Stimulated activated CD4-positive, alpha-beta T cell treated with anti-CD3 and anti-CD28 coated beads, Interleukin-1b, Interleukin-23, amount 100 ng/mL, for 48 hours (primary cell): Measurements from ENCODE around the gene AFF3.
"Not testable (repeated sequence)": the region's sequence is repeated elsewhere in the genome, so short reads cannot be mapped to it uniquely, and the experiment has no call there.

ENCODE experiments used
- DNase-seq: peaks from one replicate; pipeline ENCODE4 v3.0.0-alpha.2; 2020

Gene AFF3

DNA sequence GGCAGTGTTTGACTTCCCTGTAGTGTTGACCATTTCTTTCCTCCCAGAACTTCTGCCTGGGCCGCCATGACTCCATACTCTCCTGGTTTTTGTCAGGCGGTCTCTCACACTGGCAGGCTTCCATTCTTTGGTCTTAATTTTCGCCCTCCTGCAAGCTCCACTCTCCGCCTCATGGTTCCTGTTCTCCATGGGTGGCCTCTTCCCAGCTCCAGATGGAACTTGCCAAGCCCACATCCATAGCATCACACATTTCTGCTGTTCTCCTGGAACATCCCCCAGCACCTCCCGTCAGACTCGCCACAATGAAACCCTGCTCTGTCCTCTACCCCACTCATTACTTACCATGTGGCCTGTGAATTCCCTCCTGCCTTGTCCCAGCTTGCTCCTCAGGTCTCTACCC lies 896 bp upstream of the AFF3 start:
- DNase-seq = no peak

DNA sequence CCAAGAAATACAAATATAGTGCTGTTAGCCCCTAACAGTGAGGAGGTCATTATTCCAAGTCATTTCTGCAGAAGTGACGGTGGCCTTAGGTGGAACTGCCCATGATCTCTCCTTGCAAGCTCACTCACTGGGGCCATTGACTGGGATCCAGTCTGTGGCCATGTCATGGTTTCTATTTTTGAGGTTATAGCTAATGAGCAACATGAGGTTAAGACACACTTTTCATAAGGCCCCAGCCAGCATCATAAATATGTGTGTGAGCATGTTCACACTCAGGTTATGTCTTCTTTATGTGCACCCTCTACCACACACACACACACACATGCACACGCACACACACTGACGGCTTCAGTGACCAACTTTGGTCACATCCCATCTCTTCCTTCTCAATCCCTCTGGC lies 484 bp downstream of the AFF3 start:
- no peak for DNase-seq

DNA sequence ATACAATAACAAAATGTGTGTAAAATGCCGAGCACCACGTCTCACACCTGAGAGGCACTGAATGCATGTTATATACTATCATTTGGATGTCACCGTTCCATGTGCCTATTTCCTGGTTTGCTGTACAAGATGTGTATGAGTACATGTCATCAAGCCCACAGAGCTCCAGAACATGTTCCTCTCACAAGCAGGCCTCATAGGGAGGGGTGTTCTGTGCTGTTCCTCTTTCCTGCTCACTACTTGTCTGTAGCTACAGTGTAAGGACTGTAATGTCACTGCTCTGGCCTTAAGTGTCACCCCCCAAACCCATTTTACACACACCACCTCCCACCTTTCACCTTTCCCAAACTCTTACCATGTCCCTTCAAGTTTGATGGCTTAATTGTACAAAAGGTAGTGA lies 1.8 kb downstream of the AFF3 start:
- no peak for DNase-seq

DNA sequence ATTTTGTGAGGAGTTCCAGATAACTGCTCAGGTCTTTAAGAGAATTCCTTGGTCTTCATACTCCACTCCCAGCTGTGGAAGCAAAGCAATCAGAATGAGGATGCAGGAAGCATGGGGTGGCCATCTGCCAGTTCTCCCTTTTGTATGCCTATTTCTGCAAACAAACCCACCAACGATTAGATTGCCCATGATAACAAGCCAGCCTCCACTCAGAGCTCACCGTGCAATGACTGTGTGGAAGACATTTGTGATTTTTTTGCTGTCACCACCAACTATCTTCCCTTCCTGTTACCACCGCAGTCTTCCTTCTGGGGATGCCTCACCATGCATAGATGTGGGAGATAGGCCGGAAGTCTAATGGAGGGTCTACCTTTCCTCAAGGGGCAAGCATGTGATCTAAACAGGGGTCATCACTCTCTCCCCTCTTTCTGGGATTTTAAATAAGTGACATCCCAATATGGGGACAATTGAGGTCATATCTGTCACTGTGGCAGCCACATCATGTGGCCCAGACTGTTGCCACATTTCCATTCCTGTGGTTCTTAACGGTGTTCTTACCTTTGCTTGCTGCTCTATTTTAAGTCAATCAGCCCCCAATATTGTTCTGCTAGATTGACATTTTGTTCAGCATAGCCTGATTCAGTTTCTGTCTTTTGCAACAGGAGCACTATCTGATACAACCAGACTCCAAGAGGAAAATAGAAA lies 4.4 kb downstream of the AFF3 start:
- no peak for DNase-seq

DNA sequence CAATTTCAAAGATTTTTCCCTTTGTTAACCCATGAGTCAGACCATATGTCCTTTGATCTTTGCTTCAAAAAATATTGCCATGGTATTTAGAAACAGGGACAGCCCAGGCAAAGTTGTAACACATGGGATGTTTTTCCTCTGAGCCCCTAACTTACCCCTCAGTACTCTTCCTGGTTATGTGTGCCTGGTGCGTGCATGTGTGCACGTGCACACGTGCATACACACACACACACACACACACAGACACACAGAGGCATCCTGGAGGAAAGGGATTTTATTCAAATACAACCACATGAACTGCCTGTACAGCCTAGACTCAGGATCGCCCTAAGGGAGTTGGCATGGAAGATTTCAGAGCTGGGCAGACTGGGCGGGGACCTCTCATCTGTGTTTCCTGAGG lies 5.1 kb downstream of the AFF3 start:
- DNase-seq = no peak

DNA sequence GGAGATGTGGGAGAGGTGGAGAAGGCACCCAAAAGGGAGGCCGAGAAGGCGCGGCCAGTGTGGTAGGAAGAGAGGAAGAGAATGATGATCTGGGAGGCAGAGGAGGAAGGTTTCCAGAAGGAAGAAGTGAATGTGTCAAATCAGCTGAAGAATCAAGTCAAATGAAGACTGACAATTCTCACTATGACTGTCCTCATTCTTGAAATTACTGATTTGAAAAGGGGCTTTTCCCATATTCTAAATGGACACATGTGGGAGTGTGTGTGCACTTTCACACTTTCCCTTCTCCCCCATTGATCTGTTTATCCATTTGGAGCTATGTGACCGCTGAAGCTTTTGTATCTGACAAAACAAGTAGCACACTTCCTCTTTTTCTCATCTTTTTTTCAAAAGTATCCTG lies 6.1 kb downstream of the AFF3 start:
- no peak for DNase-seq

DNA sequence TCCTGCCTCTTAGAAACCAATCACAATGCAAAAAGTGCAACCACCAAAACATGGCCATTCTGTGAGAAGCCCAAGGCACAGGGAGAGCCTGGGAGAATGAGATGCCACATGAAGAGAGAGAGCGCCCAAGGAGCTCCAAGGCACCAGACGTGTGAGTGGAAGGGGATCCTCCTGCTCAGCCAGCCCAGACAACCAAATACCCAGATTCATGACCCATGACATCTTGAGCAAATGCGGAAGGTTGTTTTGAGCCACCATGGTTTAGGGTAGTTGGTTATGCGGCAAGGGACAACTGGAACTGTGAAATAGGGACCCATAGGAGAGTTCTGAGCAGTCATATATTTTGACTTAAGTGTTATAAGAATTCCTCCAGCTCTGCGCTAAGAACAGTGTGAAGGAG lies 7.0 kb downstream of the AFF3 start:
- DNase-seq = no peak

DNA sequence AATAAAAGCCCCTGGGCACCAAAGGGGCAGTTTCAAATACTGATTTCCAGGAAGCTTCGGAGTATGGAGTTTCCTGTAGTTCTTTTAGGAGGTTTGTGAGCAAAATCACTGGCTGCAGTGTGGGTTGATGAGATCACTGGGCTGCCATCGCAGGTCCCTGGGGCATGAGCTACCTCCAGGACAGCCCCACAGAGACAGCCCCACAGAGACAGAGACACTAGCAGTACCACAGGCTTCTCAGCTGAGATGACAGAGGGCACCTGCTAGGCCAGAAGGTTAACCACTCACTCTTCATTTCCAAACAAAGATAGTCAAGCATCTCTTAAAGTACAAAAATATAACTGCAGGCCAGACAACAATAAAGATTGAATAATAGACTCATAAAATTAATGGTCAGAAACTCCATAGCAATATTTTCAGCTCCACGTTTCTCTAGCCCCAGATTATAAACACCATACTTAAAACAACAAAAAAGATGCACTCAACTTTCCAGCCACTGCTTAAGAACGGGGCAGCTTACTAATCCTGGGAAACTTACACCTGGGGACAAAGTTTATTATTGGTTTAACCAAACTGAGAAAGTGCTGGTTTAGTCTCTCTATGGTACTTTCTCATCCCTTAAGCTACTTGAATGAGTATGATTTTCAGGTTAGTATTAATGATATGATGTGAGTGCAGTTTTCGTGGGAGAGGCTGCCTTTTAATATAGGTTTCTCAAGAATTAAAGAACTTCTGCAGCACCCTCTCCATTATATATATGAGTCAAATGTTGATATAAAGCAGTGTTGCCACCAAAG lies 11.6 kb downstream of the AFF3 start:
- DNase-seq = no peak

DNA sequence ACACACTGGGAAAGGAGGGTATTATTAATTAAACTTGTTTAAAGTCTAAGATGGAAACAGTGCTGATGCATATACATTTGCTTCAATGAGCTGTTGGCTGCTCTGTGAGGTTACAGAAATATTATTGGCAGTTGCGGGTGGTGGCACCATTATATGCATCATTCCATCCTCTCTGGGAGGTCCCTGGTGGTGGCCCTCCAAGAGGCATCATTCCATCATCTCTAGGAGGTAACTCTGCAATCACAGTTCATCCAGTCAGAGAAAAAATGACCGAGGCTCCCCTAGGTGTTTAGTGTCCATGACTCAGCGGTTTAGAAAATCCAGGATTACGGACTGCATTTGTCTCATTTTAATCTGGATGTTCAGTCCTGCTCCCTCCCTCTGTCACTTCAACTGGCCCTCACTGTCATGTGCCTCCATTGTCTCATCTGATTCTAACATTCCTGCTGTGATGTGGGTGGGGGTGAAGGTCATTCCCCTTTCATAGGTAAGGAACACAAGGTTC lies 15.4 kb downstream of the AFF3 start:
- DNase-seq = no peak

DNA sequence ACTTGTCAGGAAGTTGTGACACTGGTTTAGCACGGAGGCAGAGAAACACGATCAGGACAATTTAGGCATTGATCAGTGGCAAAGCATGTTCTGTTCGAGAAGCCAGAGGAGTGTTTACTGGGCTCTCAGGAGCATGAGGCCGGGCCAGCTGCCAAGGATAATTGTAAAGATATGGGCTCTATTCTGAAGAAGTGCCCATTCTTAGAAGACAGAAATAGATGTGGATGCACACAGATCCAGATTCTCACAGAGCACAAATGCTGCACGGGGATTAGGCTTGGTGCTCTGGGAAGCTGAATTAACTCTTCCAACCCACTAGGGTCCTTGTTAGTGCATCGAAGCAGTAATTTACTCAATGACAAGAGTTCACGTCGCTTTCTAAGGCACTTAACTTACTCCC lies 16.2 kb downstream of the AFF3 start:
- DNase-seq = no peak

DNA sequence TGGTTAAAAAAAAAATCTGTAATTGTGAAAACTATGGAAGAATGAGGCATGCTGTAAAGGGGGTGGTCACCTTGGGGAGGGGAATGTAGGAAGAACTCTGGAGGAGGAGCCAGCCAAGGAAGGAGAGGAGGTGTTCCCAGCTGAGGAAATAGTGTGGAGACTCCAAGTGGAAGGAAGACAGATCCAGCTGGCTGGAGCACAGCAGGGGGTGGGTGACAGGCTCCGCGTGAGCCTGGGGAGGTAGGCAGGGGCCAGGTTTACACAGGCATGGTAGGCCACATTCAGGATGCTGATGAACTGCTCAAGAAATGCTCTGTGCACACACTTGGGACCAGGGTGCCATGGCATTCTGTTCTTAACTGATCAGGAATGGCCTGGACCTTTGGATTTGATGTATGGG lies 16.8 kb downstream of the AFF3 start:
- DNase-seq = no peak

DNA sequence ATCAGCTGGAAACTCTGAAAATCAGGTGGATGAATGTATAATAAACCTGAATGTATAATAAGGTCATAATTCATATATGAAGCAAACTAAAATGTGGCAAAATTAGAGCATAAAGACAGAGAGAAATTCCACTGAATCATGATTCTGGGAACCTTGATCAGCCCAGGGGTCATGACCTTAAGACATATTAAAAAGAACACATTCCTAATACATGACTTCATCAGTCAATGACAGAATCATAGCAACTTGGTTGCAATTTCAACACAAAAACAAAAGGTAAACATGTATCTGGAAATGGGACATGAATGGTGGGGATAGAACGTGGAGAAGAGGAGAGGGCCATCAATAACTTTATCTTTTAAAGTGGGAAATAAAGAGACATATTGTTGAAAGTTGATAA lies 17.6 kb downstream of the AFF3 start:
- no peak for DNase-seq

DNA sequence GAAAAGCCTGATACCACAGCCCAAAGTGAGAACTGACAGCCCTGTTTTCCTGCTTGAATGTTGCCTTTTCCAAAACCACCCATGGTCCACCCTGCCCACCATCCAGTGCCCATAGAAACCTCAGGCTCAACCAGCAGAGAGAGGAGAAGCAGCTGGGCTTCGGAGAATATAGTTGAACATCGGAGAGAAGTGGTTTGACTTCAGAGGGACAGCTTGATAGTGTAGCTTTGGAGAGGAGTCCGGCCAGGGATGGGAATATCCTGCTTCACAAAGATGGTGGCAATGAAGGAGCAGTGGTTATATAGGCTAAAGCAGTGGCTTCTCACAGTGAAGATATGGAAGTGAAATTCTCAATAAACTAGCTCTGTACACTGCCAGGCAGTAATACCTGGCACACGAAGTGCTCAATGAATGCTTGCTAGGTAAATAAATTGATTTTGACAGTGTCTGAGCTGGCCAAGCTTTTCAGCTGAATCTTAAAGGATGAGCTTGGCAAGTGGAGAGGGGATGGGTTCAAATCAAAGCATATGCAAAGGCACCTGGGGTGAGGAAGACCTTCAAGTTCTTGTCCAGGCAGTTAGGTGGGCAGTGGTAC lies 21.2 kb downstream of the AFF3 start:
- no peak for DNase-seq

DNA sequence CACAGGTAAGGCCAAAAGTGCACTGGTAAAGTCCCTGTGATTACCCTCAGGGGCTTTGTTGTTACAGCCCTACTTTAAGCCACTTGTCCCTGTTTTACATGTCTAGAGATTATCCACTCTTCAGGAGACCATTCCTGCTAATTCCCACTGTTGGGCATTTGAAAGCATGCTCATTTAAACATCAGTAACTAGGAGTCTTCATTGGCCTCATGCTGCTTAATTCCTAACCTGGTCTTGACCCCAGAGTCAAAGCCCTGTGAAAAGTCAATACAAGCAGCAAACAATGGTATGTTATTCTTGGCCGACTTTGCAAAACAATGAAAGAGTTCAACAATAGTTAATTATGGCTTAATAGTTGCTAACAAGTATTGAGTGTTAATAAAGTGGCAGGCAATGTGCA lies 23.2 kb downstream of the AFF3 start:
- no peak for DNase-seq

DNA sequence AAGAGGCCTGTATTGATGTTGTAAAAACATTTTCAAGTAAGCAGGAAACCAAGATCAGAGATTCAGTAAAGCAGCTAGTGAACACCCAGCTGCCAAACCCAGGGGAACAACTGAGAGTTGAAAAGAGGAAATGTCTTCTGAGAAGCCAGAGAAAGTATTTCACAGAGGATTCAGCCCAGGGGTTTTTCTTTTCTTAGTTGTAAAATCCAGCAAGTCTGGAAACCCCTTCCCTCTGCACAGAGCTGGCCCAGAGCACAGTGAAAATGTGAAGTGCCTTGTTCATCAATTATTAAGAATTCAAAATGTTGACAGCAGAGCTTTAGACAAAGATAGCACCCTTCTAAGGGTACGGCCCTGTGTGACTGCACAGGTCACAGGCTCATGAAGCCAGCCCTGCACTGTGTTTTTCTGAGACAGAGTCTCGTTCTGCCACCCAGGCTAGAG lies 28.4 kb downstream of the AFF3 start:
- no peak for DNase-seq

DNA sequence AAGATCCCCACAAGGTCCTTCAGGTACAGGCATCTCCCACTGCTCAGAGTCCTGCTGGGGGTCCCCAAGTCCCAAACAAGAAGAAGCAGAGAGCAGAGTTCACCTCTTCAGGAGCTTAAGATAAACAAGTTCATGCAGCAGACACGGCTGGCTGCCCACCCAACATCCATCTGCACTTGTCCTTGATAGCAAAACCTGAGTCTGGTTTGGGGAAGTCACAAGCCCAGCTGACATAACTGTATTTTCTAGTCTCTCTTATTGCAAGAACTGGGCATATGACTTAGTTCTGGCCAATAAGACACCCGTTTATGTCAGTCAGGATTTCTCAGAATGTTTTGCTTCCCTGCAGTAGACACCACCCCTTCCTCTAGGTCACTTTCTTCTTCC lies 31.8 kb downstream of the AFF3 start:
- DNase-seq = no peak

DNA sequence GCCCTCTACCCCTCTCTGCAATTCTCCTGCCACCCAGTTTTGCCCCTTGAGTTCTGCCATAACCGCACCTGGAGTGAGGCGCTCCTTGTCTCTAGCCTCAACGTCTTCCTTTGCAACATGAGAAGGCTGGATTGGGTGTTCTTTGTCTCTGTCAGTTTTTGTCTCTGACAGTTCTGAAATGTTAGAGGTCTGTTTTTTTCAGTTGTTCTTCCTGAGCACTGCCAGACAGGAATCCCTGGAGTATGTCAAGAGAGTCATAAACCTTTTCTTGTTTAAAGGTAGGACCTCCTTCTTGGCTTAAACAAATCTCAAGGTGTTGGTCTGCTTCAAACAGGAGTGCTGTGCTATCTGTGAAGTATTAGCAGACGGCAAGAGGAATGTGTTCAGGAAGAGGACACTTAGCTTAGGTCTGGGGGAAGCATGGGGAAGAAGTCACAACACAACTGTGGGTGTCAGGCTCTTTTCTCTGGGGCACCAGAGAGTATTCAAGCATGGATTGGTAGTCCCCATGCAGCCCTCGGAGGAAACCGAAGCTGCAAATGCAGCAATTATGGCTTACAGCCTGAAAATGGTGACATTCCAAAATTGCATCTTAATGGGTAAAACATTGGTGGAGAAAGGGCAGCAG lies 32.3 kb downstream of the AFF3 start:
- DNase-seq = no peak

DNA sequence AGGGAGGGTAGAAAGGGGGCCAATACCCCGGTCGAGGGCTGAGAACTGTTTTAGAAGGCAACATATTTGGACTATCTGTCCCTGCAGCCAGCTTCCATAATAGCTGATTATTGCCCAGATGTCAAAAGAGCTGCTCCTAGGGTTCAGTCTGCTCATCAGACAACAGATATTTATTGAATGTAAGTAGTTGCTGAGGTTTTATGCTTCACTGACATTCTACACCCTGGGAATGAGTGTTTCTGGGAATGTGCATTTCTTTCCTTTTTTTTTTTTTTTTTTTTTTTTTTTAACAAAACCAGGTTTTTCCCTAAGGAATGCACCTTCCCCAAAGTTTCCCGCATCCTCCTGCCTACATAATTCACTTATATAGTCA lies 33.8 kb downstream of the AFF3 start:
- not testable (repeated sequence) for DNase-seq

DNA sequence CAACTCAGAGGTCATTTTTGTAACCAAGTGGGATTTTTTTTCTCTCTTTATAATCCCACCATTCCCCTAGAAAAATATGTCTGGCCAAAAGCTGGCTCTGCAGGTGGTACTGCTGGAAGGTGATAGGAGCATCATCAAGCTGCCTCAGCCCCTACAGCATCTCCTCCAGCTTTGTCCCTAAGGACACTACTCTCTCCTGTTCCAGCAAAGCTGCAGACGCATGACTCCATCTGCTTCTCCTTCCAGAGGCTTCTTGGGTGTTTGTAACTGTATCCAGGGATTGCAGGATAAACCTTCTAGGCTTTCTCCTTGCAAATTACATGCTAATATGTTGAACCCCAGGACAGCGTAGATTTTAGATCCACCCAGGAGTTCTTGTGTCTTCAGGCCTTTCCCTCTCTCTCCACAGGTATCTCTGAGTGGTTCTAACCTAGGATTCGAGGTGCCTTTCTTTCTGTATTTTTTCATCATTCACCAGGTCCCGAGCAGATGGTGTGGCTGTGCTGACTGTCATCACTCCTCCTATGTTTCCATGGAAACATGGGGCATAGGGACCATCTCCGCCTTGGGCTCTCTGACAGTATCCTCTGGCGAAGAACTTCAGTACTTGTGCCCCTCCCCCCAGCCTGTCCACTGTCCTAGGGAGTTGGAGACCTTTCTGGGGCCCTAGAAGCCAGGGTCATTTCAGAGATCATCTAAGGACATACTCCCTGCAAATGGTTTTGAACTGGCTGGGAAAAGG lies 34.3 kb downstream of the AFF3 start:
- DNase-seq = no peak

DNA sequence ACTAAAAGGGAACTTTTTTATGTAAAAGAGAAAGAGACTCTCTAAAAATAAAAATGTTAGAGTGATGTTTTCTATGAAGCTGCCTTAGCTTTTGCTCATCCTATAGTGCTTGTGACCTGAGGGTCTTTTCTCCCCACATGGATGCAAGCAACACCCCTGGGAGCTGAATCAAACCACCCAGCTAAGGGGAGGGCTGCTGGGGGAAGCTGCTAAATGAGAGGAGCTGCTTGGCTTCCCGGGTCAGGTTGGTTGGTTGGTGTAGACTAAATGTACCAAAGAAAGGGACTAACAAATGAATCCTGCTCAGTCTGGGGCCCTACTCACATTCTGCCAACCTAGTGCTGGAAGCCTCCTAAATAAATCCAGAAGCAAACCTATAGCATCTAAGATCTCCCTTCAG lies 35.0 kb downstream of the AFF3 start:
- no peak for DNase-seq

DNA sequence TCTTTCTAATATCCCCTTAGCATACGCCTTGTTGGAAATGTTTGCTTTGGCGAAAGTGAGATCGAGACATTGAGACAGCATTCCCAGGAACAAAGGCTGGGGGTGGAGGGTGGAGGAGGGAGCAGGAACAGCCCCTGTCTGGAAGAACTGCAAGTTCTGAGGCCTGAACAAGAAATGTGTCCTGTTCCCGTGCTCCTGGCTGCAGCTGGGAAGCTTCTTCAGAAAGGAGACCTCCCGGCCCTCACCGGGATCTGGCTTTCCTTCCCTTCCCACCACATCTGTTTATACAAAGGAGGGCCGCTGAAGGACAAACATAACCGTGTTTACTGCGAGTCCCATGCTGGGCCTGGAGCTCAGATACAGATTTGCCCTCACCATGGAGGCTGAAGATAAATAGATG lies 35.9 kb downstream of the AFF3 start:
- DNase-seq = no peak

DNA sequence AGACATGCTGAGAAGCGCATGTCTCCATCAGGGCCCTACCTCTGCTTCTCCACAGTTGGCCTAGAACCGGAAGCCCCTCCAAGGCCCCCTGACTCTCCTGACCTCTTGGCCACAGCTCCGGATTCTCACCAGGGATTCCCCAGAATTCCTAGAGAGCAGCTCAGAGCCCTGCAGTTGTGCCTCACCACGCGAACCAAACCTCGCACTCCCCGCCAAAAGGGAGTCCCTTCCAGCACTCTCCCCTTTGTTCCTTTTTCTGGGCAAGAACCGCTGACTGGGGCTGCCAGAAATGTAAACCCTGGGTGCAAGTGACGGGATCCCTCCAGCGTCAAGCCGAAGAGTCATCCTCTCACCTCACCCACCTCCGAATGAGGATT lies 36.7 kb downstream of the AFF3 start:
- no peak for DNase-seq
